Kasumi-1 (cell line): Measurements from ENCODE around the gene ASPHD2.
"Not testable (repeated sequence)": the region's sequence is repeated elsewhere in the genome, so short reads cannot be mapped to it uniquely, and the experiment has no call there.

Experiments
- DNase-seq, 2 experiments: peaks; one replicate each; lab custom pipeline; 2025; lab: John Stamatoyannopoulos, UW

The ASPHD2 gene

GRCh38 chr22:26416256-26416655 is 12.8 kb upstream of the ASPHD2 start:
- DNase-seq, result no peak

DNA sequence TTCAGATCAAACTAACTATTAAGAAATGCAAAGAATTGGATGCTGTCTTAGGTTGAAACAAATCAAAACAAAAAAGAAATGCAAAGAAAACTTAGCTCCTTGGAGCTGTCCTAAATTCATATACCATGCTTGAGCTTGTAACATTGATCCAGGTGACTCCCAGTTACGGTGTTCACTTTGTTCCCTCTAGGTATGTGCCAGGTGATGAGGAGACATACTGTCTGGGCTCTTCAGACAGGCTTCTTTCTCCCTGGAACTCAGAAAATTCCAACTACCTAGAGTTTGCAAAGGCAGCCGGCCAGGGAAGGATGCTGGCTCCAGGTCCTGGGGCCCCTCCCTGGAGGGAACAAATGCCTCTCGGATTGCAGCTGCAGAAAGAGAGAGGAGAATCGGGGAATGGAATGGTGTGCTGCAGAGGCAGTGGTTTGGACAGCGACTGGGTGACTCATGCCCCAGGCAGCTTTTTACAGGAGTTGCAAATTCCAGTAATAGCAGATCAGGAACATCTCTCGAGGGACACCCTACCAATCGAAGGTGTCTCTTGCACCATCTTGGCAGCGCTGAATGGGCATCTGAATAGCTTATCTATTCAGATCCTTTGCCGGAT is 12.3 kb upstream of the ASPHD2 start:
- DNase-seq, result no peak

GRCh38 chr22:26417406-26417805 is 11.7 kb upstream of the ASPHD2 start:
- DNase-seq, result no peak

- DNase-seq, result no peak
These were observed 10.4 kb upstream of the ASPHD2 start for GRCh38 chr22:26418620-26419019.

GRCh38 chr22:26426924-26427323 is 2.1 kb upstream of the ASPHD2 start:
- DNase-seq, result no peak

DNA sequence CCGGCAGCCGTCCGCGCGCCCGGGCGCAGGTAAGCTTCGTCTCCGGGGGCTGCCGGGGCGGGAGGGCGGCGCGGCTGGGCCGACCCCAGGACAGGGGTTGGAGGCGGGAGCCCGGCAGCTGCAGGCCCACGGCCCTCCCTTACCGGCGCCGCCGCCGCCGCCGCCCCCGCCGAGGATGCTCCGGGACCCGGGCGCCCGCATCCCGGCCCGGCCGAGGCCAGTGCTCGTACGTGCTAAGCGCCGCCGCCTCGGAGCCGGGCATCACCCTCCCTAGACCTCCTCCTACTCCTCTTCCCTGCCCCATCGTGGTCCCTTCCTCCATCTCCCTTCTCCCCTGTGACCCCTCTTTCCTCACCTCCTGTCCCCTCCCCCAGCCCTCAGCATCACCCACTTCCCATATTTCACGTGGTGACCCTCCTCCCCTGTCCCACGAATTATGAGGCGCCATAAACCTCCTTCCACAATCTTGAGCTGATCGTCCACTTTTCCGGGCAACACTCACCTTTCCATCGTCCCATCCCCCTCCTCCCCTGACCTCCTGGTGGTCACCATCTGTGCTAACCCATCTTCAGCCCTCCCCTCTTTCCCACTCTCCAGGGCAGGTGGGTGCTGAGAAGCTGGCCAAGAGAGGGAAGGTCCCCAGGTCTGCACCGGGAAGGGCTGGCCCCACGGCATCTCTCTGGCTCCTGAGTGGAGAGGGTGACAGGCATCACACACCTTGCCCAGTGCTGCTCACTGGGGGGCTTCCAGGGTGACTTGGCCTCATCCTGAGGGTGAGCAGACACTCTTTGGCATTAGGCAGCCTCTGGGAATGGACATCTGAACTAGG is 612 bp downstream of the ASPHD2 start:
- DNase-seq, result no peak

- DNase-seq, result no peak
These were observed 1.5 kb downstream of the ASPHD2 start for GRCh38 chr22:26430600-26430999.

DNA sequence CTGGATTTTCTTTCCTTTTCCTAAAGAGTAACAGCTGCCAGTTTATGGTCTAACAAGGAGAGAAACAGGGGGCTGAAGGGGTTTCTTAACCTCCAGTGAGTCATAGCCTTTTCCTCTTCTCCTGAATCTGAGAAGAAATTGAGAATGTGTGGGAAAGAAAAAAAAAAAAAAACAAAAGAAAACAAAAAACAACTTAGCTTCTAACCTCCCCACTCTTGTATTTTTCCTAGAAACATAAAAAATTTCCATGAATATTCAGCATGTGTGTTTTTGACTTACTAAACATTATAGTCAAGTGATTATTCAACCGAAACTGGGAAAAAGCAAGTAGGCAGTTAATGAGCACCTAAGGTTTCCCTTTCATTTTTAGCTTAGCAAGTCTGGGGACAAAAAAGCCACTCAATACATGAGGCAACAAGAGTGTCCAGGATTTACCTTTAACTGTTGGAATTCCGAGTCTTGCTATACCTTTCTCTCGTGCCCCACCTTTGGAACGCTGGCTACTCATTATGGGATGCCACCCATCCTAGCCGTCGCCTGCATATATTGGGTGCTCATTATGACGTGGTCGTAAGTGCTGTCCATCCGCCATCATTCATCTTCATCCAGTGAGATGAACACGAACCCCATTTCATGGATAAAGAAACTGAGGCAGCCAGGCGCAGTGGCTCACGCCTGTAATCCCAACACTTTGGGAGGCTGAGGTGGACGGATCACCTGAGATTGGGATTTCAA is 2.4 kb downstream of the ASPHD2 start:
- no peak for DNase-seq

DNA sequence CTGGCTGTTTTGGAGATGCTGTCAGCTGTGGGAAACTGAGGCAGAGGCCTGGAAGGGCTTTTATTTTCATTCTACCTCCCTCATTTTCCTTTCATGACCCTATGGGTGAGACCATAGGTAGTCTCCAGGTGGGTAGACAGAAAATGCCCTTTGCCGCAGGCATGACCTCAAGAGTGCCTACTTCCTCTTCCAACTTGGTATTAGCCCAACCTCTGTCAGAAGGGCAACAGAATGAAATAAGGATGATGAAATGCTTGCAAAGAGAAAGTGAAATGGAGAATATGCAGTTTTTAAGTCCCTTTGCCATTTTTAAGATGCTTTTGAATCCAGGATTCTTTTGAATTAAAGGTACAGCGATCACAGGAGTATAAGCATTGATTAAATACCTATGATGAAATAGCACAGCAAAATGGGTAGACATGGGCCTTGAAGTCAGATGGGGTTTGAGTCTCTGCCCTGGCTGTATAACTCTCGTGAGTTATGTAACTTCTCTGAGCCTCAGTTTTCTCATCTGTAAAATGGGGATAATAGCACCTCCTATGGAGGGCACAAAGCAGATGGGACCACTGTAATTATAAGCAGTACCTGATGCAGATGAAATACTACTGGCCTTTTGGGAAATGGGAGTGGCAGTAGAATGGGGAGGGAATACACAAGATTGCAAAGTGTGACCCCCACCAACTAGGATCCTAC is 3.7 kb downstream of the ASPHD2 start:
- DNase-seq, result peak; percentile 54 to 64

- DNase-seq, result no peak
These were observed 4.7 kb downstream of the ASPHD2 start for GRCh38 chr22:26433805-26434204.

DNA sequence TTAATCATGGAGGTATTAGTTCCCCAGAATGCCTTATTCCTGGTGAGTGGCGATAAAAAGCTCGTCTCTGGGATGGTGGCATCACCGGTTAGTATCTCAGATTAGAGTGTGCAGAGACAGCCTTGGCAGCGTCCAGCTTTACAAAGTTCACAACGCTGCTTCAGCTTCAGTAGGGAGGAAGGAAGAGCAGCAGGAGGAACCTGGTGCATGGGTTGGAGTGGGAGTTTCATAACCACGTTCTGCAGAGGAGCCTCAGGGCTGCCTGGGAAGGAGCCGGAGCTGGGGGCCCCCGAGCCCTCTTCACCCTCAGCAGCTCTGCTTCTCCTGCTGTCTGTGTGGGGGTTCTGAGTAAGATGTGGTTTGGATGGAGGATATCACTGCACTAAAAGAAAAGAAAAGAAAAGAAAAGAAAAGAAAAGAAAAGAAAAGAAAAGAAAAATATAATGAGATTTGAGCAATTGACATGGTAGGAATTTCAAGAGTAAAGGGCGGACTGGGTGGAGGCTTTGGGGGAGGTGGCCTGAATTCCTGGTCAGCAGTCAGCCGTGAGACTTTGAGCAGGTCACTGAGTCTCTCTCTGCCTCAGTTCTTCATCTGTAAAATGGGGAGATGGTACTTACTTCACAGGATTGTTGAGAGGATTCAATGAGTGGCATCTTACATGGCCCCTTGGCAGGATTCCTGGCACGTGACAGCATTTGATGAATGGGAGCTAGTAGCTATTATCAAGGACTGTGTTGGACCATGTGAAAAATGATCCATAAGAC is 6.5 kb downstream of the ASPHD2 start:
- peak; percentile 85 to 90 for DNase-seq

GRCh38 chr22:26436903-26437515 is 7.9 kb downstream of the ASPHD2 start:
- DNase-seq, result no peak

GRCh38 chr22:26437694-26438392 is 8.8 kb downstream of the ASPHD2 start:
- DNase-seq, result no peak

DNA sequence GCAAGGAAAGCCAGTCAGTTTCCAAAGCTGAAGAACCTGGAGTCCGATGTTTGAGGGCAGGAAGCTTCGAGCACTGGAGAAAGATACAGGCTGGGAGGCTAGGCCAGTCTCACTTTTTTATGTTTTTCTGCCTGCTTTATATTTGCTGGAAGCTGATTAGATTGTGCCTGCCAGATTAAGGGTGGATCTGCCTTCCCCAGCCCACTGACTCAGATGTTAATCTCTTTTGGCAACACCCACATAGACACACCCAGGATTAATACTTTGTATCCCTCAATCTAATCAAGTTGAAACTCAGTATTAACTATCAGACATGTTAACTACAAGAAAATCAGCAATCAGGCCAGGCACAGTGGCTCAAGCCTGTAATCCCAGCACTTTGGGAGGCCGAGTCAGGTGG is 9.7 kb downstream of the ASPHD2 start:
- not testable (repeated sequence) for DNase-seq

DNA sequence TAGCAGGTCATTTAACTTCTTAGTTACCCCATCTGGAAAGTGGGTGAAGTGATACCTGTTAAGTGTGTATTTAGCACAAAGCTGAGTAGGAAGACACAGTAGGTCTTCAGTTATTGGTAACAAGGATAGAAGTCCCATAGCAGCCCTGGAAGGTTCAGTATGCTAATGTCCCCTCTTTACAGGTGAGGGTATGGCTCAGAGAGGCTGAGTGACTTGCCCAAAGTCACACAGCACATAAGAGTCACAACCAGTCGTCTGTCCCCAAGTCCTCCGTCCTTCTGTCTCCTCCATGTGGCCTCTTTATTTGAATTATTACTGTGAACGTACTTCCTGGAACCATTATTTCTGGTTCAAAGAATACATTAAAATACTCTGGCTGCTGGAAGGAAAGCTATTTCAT is 10.5 kb downstream of the ASPHD2 start:
- DNase-seq, result no peak

DNA sequence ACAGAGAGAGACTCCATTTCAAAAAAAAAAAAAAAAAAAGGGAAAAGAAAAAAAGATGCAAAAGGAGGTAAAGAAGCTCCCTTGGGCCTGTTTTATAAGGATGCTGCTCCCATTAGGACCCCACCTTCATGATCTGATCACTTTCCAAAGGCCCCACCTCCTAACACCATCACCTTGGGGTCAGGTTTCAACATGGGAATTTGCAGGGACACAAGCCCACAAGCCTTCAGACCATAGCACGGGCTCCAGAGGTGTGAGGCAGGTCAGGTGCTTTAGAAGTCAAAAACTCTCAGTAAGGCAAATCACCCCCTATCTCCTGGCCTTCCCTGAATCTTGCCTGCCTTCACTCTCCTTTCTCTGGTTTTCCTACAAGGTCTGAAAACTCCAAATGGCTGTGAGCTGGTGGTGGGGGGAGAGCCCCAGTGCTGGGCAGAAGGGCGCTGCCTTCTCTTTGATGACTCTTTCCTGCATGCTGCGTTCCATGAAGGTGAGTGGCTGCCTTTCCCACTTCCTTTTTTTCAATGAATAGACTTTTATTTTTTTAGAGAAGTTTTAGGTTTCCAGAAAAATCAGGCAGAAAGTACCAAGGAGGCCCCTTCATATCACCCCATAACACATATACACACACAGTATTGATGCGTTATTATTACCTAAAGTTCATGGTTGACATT is 13.2 kb downstream of the ASPHD2 start:
- no peak for DNase-seq

DNA sequence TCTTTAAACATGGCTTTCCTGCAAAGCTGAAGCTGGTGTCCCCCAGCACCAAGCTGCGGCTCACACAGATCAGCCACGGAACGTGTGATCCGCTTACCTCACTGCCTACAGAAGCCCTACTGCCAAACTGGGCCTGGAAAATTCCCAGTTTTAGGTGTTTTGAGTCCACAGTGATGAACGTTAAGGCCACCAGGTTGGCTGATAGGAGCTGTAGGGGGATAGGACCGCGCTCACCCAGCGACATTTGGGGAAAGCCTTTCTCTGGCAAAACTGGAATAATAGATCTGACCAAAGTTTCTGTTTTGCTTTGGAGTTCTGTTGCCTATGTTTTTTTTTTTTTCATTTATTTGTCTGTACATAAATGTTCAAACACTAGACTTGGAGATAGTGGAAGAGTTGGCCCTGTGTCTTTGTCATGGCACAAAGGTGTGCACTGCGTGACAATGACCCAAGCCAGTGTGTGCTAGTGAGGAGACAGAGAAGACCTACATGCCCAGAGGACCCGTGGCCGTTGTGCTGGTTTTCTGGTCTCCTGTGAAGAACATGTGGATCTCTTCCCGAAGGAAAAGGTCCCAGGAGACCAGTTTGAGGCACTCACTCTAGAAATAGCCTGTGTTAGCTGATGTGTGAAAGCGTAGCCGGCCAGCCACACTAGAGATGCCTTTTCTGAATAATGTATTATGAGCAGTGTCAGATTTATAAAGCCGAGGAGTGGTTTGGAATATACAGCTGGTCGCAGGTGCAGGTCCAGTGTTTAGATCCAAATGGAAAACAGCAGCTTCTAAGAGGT is 15.0 kb downstream of the ASPHD2 start:
- DNase-seq, result no peak

DNA sequence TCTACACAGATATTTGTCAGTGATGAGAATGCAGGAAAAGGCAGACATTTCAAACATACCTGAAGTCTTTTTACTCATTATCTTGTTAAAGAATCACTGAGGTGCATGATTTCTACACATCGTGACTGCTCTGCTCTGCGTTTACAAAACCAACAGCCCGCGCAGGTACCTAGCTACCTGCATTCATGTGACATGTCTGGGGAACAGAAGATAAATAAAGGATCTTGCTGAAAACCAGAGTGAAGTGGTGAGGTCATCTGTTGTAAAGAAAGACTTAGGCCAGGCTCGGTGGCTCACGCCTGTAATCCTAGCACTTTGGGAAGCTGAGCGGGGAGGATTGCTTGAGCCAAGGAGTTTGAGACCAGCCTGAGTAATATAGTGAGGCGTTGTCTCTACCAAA is 15.7 kb downstream of the ASPHD2 start:
- no peak for DNase-seq
